ENCODE data around the gene CRTC1.
"Not testable (repeated sequence)": the region's sequence is repeated elsewhere in the genome, so short reads cannot be mapped to it uniquely, and the experiment has no call there.

The CRTC1 gene

GRCh38 chr19:18701250-18701608 lies 17.7 kb downstream of the CRTC1 start:
- DNase-seq (no peak), ATAC-seq (no peak)

- no peak for ATAC-seq
- no peak for DNase-seq
These were observed 20.6 kb downstream of the CRTC1 start for GRCh38 chr19:18704054-18704453.

- DNase-seq (no peak), ATAC-seq (no peak)
These were observed 21.5 kb downstream of the CRTC1 start for GRCh38 chr19:18704971-18705370.

DNA sequence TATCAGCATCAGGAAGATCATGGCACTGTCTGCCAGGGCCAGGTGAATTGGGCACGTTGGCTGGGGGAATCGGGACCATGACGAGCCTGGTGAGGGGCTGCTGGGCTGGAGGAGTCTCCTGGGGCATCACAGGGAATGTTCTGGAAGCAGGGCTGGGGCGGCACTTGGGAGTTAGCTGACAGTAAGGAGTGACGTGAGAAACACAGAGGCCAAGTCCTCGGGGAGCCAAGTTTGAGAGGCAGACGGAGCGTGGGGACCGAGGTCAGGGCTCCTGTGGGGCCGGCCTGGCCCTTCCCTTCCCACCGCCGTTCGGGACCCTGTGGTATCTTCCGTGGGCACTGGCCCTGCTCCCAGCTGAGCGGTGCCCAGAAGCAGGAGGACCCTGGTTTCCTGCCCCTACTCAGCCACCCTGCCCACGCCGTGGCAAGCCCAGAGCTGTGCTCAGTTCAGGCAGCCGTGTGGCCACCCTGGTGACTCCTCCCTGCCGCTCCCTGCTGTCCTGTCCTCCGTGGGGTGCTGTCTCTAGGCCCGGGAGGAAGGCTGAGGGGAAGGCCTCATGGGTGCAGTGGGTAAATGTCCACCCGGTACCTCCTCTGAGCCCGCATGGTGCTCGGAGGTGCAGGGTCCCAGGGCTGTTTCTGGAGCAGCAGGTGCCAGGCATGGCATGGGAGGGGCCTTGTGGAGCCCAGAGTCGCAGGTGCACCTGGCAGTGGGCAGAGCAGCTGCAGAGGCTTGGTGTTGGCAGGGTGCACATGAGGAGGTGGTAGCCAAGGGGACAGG lies 25.2 kb downstream of the CRTC1 start:
- DNase-seq (no peak), ATAC-seq (no peak)

GRCh38 chr19:18709546-18709945 lies 26.1 kb downstream of the CRTC1 start:
- no peak for DNase-seq
- ATAC-seq = no peak

DNA sequence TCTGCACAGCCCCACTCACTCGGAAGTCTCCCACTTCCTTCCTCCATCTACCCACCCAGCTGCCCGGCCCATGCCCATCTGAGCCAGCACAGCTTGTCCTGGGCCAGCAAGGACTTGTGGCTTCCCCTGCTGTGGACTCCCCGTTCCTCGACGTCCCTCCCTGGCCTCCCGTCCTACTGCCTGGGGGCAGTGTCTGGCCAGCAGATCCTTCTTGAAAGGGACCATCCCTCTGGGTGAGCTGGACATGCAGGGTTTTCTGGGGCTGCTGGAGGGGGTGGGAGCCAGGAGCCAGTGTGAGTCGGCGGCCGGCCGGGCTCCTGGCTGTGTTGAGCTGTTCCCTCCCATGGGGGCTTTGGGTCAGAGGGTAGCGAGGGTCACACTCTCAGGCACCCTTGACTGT lies 26.7 kb downstream of the CRTC1 start:
- DNase-seq (no peak), ATAC-seq (no peak)

DNA sequence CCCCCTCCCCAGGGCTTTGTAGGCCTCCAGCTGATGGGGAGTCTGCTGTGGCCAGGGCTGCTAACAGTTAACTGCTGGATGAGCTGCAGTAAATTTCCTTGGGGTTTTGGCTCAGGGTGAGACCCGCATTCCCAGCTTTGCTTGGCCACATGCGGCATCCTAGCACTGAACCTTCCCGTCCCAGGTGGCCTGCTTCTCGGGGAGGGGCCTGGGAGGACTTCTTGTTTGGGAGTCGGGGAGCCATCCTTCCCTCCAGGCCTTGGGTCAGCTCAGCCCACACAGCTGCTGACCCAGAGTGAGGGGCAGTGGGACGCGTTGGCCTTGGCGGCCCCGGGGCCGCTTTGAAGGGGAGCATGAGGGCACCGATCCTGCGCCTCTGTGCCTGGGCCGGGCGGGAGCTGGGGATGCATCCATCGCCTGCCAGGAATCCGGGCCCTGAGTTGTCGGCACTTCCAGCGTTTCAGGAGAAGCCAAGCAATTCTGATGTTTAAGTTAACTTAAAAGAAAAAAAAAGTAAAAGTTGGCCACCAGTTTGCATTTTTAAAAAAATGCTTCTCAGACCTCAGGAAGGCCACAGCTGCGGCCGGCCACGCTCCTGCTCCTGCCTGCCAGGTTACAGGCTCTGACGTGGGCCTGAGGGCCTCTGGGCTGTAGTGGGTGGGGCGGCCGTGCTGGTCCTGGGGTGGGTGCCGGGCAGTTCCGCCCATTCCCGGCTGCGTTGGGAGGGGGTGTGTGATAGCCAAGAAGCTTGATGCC lies 27.7 kb downstream of the CRTC1 start:
- ATAC-seq (no peak), DNase-seq (no peak)

GRCh38 chr19:18711893-18712292 lies 28.4 kb downstream of the CRTC1 start:
- no peak for ATAC-seq

DNA sequence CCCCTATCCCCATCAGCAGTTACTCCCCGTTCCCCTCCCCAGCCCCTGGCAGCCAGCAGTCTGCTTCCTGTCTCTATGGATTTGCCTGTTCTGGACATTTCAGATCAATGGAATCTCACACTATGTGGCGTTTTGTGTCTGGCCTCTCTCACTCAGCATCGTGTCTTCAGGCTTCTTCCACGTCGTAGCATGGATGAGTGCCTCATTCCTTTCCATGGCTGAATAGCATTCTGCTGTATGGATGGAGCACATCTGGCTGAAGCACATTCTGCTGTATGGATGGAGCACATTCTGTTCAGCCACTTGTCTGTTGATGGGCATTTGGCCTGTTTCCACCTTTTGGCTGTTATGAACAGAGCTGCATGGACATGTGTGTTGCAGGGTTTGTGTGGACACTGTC lies 29.5 kb downstream of the CRTC1 start:
- DNase-seq = no peak
- ATAC-seq = no peak

More at GRCh38 chr19:18711893-18712292, 28.4 kb downstream of the CRTC1 start:
- no peak for DNase-seq

DNA sequence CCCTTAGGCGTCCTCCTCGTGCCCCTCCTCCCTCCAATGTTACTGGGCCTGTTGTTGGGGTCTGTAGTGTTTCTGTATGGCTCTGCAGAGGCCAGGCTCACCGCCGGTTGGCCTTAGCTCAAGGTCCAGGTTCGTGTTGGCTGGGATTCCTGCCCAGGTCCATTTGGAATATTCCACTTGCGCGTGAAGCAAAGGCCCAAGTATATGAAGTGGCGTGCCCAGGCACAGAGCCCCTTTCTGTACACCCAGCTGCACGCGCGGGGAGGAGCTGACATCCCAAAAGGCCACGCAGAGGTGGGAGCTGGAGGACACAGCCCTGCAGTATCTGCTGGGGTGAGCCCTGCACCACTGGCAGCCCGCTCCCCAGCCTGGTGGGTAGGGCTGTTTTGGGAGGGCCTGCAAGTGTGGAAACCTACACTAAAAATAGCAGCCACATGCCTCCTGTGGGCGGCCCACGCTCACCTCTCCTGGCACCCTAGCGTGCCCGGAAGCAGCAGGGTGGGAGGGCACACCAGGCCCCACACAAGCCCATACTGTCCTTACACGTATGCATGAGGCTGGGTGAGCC lies 30.2 kb downstream of the CRTC1 start:
- ATAC-seq (no peak), DNase-seq (no peak)

- ATAC-seq = no peak
- no peak for DNase-seq
These were observed 31.9 kb downstream of the CRTC1 start for GRCh38 chr19:18715416-18715815.

GRCh38 chr19:18716857-18717256 lies 33.4 kb downstream of the CRTC1 start:
- no peak for DNase-seq
- no peak for ATAC-seq

- ATAC-seq = no peak
- no peak for DNase-seq
These were observed 34.1 kb downstream of the CRTC1 start for GRCh38 chr19:18717601-18718000.

DNA sequence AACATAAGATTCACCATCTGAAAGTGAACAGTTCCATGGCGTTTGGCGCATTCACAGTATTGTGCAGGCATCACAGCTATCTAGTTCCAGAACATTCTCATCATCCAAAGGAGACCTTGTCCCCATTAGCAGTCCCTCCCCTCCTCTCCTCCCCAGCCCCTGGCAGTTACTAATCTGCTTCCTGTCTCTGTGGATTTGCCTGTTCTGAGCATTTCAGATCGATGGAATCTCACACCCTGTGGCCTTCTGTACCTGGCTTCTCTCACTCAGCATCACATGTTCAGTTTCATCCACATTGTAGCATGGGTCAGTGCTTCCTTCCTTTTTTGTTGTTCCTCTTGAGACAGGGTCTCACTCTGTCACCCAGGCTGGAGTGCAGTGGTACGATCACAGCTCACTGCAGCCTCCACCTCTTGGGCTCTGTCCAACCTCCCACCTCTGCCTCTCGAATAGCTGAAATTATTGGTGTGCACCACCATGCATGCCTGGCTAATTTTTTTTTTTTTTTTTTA lies 34.6 kb downstream of the CRTC1 start:
- DNase-seq = no peak
- no peak for ATAC-seq

- DNase-seq (no peak), ATAC-seq (no peak)
These were observed 35.5 kb downstream of the CRTC1 start for GRCh38 chr19:18718846-18719458.

DNA sequence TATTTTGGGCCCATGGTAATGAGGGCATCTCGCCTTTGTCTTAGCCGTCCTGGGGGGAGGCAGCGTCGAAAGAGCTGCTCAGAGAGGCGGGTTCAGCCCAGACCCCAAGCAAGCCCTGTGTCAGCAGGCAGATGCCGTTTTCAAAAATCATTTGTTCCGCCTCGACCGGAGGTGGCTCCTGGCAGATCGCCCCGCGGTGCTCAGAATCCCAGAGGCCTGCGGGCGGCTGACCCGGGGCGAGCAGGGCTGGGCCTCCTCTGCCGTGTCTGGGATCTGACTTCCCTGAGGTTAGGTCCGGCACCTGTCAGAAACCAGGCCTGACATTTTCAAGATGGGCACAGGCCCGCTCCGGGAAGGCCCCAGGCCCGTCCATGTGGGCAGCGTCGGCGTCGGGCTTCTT lies 36.1 kb downstream of the CRTC1 start:
- DNase-seq = no peak
- no peak for ATAC-seq

DNA sequence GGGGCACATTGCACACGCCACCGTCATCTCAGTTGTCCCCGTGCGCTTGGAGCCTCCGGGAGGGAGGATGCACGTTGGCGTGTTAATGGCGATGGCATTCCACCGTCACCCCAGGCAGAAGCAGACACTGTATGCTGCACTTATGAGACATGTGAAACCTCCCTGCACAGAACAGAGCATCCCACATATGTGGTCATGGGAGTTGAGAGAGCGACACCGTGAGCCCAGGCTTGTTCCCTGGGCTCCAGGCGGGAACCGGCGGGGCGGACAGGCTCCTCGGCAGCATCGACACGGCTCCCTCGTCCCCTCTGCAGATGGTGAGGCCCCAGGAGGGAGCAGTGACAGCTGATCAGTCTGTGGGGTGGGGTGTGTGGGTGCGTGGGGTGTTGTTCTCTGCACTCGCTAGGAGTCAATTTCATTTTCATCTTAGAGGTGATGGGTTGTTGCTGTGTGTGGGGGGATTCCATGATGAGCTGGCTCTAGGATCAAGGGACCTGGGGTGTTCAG lies 40.4 kb downstream of the CRTC1 start:
- ATAC-seq = peak; percentile 51
- DNase-seq = no peak

DNA sequence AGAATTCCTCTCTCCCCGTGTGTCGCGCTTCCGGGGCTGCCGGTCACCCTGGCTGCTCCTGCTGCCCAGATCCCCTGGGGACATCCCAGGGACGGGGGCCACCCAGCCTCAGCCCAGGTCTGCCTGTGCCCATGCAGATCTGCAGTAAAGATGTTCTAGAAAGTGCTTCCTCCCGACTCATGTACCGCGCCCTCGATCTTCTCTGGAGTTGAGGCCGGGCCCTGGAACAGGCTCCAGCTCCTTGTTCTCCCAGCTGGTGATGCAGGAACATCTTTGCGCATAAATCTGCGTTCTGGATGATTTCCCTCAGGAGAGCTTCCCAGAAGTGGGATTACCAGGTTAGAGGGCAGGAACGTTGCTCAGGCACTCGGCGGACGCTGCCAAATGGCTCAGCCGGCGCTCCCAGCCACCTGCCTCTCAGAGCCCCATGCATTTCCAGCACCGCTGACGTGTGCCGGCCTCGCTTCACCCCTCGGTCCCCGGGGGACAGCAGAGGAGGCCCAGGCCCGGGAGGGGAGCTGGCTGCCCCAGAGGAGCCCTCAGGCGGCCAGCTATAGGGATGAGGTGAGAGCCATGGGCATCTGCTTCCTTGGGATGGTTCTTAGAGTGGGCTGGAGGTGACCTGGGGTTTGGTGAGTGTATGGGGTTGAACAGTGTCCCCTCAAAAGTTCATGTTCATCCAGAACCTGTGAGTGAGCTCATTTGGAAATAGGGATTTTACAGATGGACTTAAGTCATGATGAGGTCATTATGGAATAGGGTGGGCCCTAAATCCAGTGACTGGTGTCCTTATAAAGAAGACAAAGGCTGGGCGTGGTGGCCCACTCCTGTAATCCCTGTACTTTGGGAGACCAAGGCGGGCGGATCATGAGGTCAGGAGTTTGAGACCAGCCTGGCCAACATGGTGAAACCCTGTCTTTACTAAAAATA lies 42.6 kb downstream of the CRTC1 start:
- ATAC-seq (no peak), DNase-seq (no peak)

- DNase-seq = no peak
- no peak for ATAC-seq
These were observed 43.4 kb downstream of the CRTC1 start for GRCh38 chr19:18726846-18727245.

- ATAC-seq, DNase-seq: not testable (repeated sequence)
These were observed 44.1 kb downstream of the CRTC1 start for GRCh38 chr19:18727602-18728001.

- no peak for ATAC-seq
- no peak for DNase-seq
These were observed 46.6 kb downstream of the CRTC1 start for GRCh38 chr19:18729933-18730530.
